HUES48 (cell line): Measurements from ENCODE around the gene MAML3.

Source experiments
- H3K27ac ChIP-seq: one replicate; pipeline ENCODE4 v1.7.0; 2013; ENCODE audit warnings: low read depth, low read length, inconsistent platforms
- H3K27me3 ChIP-seq: 2 replicates; pipeline ENCODE4 v1.6.1; 2013; ENCODE audit warnings: mild to moderate bottlenecking, low read length; ENCODE audit not compliant: control insufficient read depth, insufficient read depth
- H3K36me3 ChIP-seq: 2 replicates; pipeline ENCODE4 v1.6.1; 2013; ENCODE audit warnings: low read length; ENCODE audit not compliant: control insufficient read depth, insufficient read depth
- H3K4me1 ChIP-seq: 2 replicates; pipeline ENCODE4 v1.6.1; 2013; ENCODE audit warnings: mild to moderate bottlenecking, low read length; ENCODE audit not compliant: control insufficient read depth, insufficient read depth
- H3K4me3 ChIP-seq: 2 replicates; pipeline ENCODE4 v1.5.1; 2013; ENCODE audit warnings: mild to moderate bottlenecking, low read depth, low read length
- H3K9ac ChIP-seq: 2 replicates; pipeline ENCODE4 v1.6.1; 2013; ENCODE audit warnings: mild to moderate bottlenecking, low read depth, low read length, moderate library complexity
- H3K9me3 ChIP-seq: 2 replicates; pipeline ENCODE4 v1.6.1; 2013; ENCODE audit warnings: low read length; ENCODE audit not compliant: control insufficient read depth, insufficient read depth

The MAML3 gene

GRCh38 chr4:140098455-140099160 is 55.4 kb downstream of the MAML3 start:
- H3K27me3 ChIP-seq = no peaks in the 10 kb centered on the region
- no peaks in the 10 kb centered on the region for H3K36me3 ChIP-seq
- no peak overlapping the region for H3K4me3 ChIP-seq
- H3K9ac ChIP-seq = no peak overlapping the region
- no peak overlapping the region for H3K27ac ChIP-seq
- no peaks in the 10 kb centered on the region for H3K9me3 ChIP-seq
- peaks cover 26% of the 10 kb centered on the region for H3K4me1 ChIP-seq

GRCh38 chr4:140097572-140097971 is 56.4 kb downstream of the MAML3 start:
- Histone ChIP-seq H3K36me3 (no peaks in the 10 kb centered on the region), H3K27me3 (no peaks in the 10 kb centered on the region), H3K9ac (no peak overlapping the region), H3K4me3 (no peak overlapping the region), H3K27ac (no peak overlapping the region), H3K9me3 (no peaks in the 10 kb centered on the region), H3K4me1 (peaks cover 32% of the 10 kb centered on the region)

- Histone ChIP-seq H3K36me3 (no peaks in the 10 kb centered on the region), H3K9me3 (no peaks in the 10 kb centered on the region), H3K9ac (no peak overlapping the region), H3K4me3 (no peak overlapping the region), H3K4me1 (peaks cover 37% of the 10 kb centered on the region), H3K27me3 (no peaks in the 10 kb centered on the region), H3K27ac (no peak overlapping the region)
These were observed 57.1 kb downstream of the MAML3 start for GRCh38 chr4:140096921-140097320.

- H3K4me3 ChIP-seq = no peak overlapping the region
These were observed 57.5 kb downstream of the MAML3 start for GRCh38 chr4:140096483-140096861.

GRCh38 chr4:140095694-140096482 is 58.1 kb downstream of the MAML3 start:
- H3K9me3 ChIP-seq = no peaks in the 10 kb centered on the region
- H3K27me3 ChIP-seq = no peaks in the 10 kb centered on the region
- no peak overlapping the region for H3K4me3 ChIP-seq
- H3K36me3 ChIP-seq = no peaks in the 10 kb centered on the region
- peaks cover 47% of the 10 kb centered on the region for H3K4me1 ChIP-seq
- peak overlapping the region; percentile 43 for H3K27ac ChIP-seq
- no peak overlapping the region for H3K9ac ChIP-seq

More at GRCh38 chr4:140096483-140096861, 57.5 kb downstream of the MAML3 start:
- H3K36me3 ChIP-seq = no peaks in the 10 kb centered on the region
- no peak overlapping the region for H3K27ac ChIP-seq
- peaks cover 41% of the 10 kb centered on the region for H3K4me1 ChIP-seq
- no peak overlapping the region for H3K9ac ChIP-seq
- H3K27me3 ChIP-seq = no peaks in the 10 kb centered on the region
- H3K9me3 ChIP-seq = no peaks in the 10 kb centered on the region

- no peaks in the 10 kb centered on the region for H3K36me3 ChIP-seq
- no peaks in the 10 kb centered on the region for H3K27me3 ChIP-seq
- H3K9me3 ChIP-seq = no peaks in the 10 kb centered on the region
- H3K9ac ChIP-seq = no peak overlapping the region
- no peak overlapping the region for H3K4me3 ChIP-seq
- peak overlapping the region; percentile 77 for H3K27ac ChIP-seq
- H3K4me1 ChIP-seq = peaks cover 53% of the 10 kb centered on the region
These were observed 59.3 kb downstream of the MAML3 start for GRCh38 chr4:140094438-140095420.

- Histone ChIP-seq H3K4me1 (peaks cover 55% of the 10 kb centered on the region), H3K9ac (no peak overlapping the region), H3K9me3 (no peaks in the 10 kb centered on the region), H3K4me3 (peak overlapping the region; percentile 41), H3K27me3 (no peaks in the 10 kb centered on the region), H3K36me3 (no peaks in the 10 kb centered on the region), H3K27ac (peak overlapping the region; percentile 81)
These were observed 61.7 kb downstream of the MAML3 start for GRCh38 chr4:140092094-140092851.

- Histone ChIP-seq H3K27ac (no peak overlapping the region), H3K27me3 (no peaks in the 10 kb centered on the region), H3K9me3 (no peaks in the 10 kb centered on the region), H3K9ac (no peak overlapping the region), H3K4me1 (peaks cover 55% of the 10 kb centered on the region), H3K4me3 (no peak overlapping the region), H3K36me3 (no peaks in the 10 kb centered on the region)
These were observed 62.7 kb downstream of the MAML3 start for GRCh38 chr4:140091305-140091704.

- Histone ChIP-seq H3K36me3 (no peaks in the 10 kb centered on the region), H3K27ac (peak overlapping the region; percentile 33), H3K4me1 (peaks cover 51% of the 10 kb centered on the region), H3K27me3 (no peaks in the 10 kb centered on the region), H3K9ac (no peak overlapping the region), H3K9me3 (no peaks in the 10 kb centered on the region), H3K4me3 (no peak overlapping the region)
These were observed 63.7 kb downstream of the MAML3 start for GRCh38 chr4:140090215-140090731.

- Histone ChIP-seq H3K36me3 (no peaks in the 10 kb centered on the region), H3K9me3 (no peaks in the 10 kb centered on the region), H3K4me3 (no peak overlapping the region), H3K27me3 (no peaks in the 10 kb centered on the region), H3K27ac (no peak overlapping the region), H3K4me1 (peaks cover 47% of the 10 kb centered on the region), H3K9ac (no peak overlapping the region)
These were observed 64.8 kb downstream of the MAML3 start for GRCh38 chr4:140089216-140089615.
